Kasumi-1 (cell line): ENCODE data around the gene NAALADL2.
"Not testable (repeated sequence)": the region's sequence is repeated elsewhere in the genome, so short reads cannot be mapped to it uniquely, and the experiment has no call there.

ENCODE experiments used
- DNase-seq, 2 experiments: peaks; one replicate each; lab custom pipeline; 2025; lab: John Stamatoyannopoulos, UW

The NAALADL2 gene

DNA sequence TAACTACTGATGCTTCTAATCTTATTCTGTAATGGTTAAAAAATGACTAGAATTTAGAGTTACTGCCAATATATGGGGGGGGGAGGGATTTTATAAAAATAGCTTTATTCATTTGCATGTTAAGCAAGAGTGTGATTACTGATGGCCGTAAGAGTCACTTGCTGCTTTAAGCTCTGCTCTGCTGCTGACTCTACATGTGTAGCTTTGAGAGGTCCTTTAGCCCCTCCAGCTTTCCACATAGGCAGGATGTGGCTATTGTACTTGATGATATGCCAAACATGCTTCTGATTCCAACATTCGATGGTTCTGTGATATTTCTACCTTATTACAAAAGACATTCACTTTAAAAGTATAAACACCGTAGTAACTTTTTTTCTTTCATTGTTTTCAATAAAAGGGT lies 511.3 kb downstream of the NAALADL2 start:
- DNase-seq, result not testable (repeated sequence)

- DNase-seq, result not testable (repeated sequence)
Observed at GRCh38 chr3:175371187-175371586, 512.1 kb downstream of the NAALADL2 start.

- DNase-seq, result no peak
Observed at GRCh38 chr3:175374705-175375104, 515.6 kb downstream of the NAALADL2 start.

- no peak for DNase-seq
Observed at GRCh38 chr3:175378348-175378747, 519.2 kb downstream of the NAALADL2 start.

DNA sequence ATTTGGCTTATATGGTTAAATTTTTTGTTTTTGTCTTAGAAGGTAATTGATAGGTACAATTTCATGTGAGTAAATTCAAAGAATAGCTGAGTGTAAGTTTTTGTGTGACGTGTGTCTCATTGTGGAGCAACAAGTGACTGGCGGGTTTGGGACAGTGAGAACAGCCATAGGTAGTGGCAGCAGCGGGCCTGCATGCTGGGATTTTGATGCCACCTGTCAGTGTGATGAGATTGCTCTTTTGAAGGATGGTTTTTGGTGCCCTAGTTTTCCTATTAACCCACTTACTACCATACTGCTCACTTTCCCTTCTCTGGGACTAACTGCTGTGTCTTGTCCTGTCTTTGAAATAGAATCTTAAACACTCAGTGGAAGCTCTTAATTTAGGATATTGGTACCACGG lies 522.6 kb downstream of the NAALADL2 start:
- no peak for DNase-seq

- DNase-seq, result no peak
Observed at GRCh38 chr3:175383371-175383770, 524.2 kb downstream of the NAALADL2 start.

- DNase-seq, result no peak
Observed at GRCh38 chr3:175383813-175384212, 524.7 kb downstream of the NAALADL2 start.

DNA sequence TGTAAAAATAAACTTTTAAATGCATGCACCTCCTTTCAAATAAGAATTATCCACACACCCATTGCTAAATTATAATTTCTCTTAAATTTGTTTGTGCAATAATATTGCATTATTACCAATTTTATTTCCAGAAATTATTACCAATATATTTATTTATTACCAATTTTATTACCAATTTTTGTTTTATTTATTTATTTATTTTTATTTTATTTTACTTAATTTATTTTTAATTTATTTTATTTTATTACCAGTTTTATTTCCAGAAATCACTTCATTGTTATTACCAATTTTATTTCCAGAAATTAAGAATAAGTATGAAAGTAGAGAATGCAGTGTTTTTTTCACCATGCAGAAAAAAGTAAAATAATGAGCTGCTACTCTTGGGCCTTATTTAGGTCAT lies 525.4 kb downstream of the NAALADL2 start:
- DNase-seq, result no peak

DNA sequence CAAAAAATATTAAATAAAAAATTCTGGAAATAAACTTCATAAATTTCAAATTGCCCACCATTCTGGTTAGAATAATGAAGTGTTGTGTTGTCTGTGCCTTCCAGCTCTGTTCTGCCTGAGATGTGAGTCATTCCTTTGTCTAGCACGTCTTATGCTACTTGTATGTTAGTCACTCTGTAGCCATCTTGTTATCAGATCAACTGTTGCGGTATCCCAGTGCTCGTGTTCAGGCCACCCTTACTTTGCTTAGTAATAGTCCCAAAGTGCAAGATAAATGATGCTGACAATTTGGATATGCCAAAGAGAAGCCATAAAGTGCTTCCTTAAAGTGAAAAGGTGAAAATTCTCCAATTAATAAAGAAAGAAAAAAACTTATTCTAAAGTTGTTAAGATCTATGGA lies 527.5 kb downstream of the NAALADL2 start:
- DNase-seq, result no peak

DNA sequence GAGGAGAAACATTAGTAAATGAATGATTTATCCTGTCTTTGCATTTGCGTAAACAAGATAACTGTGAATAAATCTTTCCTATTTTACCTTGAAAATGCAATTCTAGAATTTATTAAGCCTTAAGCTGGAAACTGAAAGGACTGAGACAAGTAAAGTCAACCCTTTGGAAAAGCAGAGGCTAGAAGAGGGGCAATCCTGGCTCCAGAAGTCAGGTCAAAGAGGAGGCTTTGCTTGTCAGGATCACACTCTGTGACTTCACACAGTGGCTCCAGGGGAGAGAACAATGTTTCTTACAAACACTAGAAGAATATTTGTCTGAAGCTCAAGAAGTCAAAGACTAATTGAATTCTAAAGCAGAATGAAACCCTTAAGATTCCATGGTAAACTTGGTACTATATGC lies 530.4 kb downstream of the NAALADL2 start:
- DNase-seq, result no peak

DNA sequence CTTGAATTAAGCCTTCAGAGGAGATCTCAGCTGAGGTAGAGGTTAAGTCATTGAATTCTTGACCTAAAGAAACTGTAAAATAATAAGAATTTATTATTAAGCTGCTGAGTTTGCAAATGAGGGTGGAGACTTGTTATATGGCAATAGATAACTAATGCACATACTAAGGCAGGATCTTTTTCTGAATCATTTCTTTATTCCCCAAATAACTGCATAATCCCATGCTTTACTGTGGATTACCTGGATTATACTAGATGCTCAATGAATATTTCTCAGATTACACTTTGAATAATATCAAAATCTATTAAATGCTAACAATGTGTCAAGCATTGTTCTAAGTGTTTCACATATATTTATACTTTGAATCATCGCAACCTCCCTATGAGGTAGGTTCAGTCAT lies 532.5 kb downstream of the NAALADL2 start:
- DNase-seq, result no peak

DNA sequence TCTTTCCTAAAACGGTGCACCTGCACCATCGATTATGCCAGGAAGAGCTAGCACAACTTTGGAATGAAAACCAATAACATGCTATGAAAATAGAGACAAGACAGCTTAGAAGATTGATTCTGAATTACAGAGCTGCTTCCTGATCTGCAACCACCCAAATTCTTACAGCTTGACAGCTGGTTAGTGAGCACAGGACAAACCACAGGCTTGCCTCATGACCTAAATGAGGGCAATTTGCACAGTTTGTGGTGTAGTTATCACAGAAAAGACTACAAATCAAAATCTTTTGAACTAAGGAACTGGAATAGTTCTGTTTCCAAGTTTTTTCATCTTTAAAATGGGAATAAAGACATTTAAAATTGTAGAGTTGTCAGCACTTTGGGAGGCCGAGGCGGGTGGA lies 533.5 kb downstream of the NAALADL2 start:
- peak in 1 of 2 experiments; percentile 6 for DNase-seq

GRCh38 chr3:175397372-175397771 lies 538.2 kb downstream of the NAALADL2 start:
- DNase-seq, result no peak

- DNase-seq, result no peak
Observed at GRCh38 chr3:175398676-175399075, 539.5 kb downstream of the NAALADL2 start.

DNA sequence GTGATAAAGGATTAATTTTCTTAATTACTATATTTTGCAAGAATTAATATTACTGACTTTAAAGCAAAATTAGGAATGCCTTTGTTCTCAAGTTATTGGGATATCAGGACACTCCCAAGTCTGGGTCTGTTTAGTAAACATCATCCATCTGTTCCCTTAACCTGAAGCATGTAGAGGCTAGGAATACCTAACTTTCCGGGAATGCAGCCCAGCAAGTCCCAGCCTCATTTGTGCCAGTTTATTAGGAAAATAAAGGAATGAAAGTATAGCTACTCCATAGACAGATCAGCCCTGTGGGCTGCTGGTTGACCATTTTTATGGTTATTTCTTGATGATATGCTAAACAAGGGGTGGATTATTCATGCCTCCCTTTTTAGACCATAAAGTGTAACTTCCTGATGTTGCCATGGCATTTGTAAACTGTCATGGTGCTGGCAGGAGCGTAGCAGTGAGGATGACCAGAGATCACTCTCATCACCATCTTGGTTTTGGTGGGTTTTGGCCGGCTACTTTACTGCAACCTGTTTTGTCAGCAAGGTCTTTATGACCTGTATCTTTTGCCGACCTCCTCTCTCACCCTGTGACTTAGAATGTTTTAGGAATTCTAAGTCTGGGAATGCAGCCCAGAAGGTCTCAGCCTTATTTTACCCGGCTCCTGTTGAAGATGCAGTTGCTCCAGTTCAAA lies 540.2 kb downstream of the NAALADL2 start:
- DNase-seq, result no peak

DNA sequence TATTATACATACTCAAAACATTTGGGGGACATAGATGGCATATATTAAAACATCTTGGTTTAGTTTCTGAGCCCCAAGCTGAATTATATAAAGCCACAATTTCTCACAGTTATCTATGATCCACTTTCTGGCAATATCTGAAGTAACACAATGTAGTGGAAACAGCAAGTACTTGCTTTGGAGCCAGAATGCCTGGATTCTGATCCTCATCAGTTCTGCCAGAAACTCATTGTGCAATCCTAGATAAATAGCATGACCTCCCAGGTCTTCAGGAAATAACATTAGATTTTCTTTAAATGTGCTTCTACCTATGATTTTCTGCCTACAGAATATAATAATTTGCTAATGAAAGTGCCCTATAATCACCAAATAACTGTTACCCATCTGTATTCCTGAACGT lies 544.9 kb downstream of the NAALADL2 start:
- DNase-seq, result no peak

DNA sequence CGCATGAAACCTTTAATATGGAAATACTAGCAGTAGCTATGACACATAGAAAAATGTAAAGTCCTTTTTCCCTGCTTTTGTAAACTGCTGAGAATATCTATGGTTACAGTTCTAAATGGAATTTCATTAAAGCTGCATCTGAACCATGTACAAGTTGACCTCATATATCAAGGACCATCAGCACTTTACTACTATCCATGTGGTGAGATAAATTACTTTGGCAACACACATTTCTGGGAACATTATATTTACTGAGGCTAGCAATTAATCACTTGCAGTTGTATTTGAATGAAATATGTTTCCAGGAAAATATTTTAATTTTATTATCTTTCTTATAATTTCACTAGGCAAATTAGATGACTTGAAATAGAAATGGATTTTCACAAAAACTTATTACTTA lies 545.5 kb downstream of the NAALADL2 start:
- DNase-seq, result no peak

DNA sequence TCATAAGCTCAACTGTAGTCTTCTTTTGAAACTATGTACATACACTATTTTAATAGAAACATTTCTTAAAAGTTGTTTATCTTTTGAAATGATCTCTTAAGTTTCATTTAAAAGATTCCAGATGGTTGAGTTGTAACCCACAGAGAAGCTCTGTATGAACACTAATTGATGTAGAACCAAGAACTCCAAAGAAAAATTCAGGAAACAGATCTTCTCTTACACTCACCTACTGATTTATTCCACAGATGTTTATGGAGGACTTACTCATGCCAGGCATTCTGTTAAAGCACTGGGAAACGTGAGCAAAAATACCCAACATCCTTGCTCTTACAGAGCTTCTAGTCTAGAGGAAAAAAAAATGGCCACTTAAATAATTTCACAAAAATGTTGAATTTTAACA lies 551.1 kb downstream of the NAALADL2 start:
- DNase-seq, result no peak

GRCh38 chr3:175411405-175411804 lies 552.3 kb downstream of the NAALADL2 start:
- DNase-seq, result no peak

GRCh38 chr3:175411946-175412345 lies 552.8 kb downstream of the NAALADL2 start:
- no peak for DNase-seq

DNA sequence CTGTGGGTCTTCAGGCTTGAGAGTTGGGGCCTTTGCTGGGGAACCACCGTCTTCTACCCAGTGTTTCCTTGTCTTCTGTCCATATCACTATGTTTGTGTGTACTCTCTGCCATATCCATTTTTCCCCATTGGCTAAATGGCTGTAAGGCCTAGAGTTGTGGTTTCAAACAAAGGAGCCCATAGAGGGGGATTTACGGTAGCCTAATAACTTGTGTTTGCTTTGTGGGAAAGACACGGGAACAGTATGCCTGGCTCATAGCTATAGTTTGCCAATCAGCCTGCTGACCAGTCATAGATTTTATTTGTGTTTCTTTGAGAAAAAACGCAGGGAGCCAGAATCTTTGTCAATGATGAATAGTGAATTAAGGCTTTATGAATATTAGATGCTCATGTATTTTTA lies 554.8 kb downstream of the NAALADL2 start:
- no peak for DNase-seq

- no peak for DNase-seq
Observed at GRCh38 chr3:175416600-175416999, 557.5 kb downstream of the NAALADL2 start.

DNA sequence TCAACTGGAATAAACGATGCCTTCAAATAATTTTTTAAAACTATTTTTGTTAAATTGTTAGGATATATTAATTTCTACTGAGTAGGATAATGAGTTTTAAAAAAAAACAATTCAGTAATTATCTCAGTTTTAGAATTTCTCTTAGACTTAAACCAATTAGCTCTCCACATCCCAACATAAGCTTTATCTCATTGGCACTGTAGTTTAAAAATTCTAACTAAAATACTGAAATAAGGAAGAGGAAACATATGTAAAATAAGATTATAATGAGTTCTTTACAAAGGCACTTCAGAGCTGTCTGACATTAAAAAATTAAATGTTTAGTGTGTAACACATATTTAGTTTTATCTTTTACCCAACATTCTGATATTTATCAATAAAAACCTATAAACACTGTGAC lies 558.3 kb downstream of the NAALADL2 start:
- DNase-seq, result no peak

DNA sequence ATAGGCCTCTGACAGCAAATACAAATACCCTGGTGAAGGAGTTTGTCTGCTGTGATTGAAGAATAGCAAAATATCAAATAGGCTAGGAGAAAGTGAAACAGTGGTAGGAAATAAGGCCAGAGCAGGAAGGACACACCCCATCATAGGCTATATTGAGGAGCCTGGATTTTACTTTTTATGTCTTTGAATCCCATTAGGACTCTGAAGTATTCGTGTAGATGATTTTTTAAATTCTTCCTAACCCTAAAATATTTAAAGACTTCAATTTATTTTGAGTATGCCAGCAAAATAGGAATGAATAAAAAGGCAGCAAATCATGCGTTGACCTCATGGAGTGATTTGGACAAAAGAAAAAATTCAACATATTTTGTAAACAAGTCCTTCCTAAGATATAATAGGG lies 562.8 kb downstream of the NAALADL2 start:
- no peak for DNase-seq
